ENCODE measurements around the gene FBXO44.

Gene FBXO44

DNA sequence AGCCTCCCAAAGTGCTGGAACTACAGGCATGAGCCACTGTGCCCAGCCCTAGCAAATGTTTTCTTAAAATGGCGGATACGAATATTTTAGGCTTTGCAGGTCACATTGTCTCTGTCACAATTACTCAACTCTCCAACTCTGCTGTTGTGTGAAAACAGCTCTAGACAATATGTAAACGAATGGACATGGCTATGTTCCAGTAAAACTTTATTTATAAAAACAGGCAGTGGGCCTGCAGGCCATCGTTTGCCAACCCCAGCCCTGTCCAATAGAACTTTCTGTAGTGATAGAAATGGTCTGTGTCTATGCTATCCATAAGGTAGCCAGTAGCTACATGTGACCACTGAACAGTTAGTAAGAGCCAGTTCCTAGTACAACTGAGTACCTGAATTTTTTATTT lies 5.1 kb downstream of the FBXO44 start:
- DNase-seq (ENCODE audit: low spot score), result no peak

DNA sequence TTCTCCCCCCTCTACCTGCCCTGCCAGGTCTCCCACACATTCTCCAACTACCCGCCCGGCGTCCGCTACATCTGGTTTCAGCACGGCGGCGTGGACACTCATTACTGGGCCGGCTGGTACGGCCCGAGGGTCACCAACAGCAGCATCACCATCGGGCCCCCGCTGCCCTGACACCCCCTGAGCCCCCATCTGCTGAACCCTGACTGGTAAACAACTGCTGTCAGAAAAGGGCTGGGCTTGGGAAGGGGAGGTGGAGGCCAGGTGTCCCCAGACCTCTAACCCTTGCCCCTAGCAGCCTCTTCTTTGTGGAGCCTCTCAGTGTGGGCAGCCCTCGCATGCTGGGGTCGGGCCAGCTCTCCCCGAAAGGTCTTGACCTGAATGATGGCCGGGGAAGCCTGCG lies 6.4 kb downstream of the FBXO44 start:
- DNase-seq (ENCODE audit: low spot score), result no peak

DNA sequence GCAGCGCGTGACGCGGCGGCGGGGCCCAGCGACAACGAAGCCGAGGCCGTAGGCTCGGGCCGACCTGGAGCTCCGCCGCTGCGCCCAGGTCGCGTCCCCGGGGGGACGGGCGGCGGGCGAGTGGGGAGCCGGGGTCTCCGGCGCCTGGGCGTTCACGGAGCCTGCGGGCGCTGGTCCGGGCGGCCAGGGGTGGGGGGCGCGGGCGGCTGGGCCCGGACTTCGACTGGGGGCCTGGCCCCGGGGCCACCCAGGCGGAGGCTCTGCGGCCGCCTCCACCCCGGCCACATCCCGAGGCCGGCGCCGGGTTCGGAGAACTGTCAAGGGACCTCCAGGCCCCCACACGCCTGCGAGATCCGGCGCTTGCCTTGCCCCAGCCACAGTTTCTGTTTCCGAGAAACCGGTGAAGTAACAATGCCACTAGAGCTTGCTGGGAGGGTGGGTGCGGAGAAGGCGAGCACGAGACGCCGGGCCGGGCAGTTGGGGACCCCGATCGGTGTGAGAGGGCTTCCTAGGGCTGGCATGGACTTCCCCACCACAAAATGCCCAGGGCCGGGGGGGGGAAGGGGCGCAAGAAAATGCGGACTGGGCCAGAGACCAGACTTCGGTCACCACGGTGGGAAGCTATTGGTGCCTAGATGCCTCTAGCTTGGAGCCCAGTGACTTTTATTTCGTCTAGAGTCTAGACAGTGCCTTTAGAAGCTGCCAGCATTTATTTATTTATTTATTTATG lies 9.8 kb downstream of the FBXO44 start:
- peak; percentile 42 for DNase-seq (ENCODE audit: low spot score)

DNA sequence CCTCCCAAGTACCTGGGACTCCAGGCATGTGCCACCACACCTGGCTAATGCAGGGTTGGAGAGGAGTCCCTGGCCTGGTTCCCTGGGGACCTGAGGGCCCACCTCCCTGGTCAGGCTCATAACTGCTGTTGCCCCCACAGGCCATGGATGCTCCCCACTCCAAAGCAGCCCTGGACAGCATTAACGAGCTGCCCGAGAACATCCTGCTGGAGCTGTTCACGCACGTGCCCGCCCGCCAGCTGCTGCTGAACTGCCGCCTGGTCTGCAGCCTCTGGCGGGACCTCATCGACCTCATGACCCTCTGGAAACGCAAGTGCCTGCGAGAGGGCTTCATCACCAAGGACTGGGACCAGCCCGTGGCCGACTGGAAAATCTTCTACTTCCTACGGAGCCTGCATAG lies 13.8 kb downstream of the FBXO44 start:
- no peak for DNase-seq (ENCODE audit: low spot score)

DNA sequence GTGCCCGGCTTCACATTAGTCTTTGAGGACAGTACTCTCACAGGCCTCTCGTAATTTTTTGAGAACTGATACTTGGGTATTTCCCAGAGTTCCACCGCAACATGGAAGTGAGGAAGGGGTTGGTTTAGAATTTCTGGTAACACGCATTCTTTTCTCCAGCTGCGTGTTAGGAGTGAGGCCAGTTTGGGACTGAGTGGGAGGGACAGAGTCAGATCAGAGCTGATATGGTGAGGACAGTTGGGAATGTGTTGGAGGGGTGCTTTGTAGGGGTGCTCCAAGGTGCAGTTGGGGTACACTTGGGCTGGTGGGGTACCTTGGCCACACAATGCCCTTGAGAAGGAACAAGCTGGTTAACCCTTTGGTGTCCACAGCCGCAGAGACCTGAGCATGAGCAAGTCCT lies 16.1 kb downstream of the FBXO44 start:
- DNase-seq (ENCODE audit: low spot score), result no peak

DNA sequence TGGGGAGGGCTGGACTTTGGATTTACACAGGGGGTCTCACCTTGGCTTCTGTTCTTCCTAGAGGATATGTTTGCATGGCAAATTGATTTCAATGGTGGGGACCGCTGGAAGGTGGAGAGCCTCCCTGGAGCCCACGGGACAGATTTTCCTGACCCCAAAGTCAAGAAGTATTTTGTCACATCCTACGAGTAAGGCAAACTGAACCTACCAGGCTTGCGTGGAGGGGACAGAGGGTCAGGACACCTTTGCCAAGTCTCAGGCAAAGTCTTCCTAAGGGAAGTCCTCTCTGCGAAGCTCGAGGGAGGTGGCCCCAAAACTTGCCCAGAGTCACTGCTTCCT lies 16.5 kb downstream of the FBXO44 start:
- no peak for DNase-seq (ENCODE audit: low spot score)

DNA sequence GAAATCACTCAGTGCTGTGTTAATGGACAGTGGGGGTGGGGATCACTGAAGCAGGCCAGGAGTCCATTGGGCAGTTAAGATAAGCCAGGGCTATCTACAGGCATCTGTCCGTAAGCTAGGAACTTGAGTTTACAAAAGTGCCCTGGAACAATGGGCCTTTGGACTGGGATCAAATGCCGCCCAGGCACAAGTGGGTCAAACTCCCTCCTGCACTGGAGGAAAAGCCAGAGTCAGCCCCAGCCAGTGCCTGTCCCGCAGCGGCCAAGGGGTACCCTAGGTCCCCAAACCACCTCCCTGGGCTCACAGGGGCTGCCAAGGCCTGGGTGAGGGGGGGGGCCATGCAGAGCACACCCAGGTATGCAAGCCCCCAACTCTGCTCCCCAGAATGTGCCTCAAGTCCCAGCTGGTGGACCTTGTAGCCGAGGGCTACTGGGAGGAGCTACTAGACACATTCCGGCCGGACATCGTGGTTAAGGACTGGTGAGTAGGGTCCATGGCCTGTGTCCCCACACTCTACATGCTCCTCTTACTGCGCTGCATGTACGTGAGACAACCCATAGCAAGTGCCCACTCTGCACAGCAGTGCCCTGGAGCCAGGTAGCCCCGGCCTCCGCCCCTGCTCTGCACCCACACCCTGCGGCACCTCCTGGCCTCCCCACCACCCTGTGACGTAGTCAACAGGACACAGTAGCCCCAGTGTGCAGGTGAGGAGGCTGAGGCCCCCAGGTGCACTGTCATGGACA lies 17.0 kb downstream of the FBXO44 start:
- no peak for DNase-seq (ENCODE audit: low spot score)

DNA sequence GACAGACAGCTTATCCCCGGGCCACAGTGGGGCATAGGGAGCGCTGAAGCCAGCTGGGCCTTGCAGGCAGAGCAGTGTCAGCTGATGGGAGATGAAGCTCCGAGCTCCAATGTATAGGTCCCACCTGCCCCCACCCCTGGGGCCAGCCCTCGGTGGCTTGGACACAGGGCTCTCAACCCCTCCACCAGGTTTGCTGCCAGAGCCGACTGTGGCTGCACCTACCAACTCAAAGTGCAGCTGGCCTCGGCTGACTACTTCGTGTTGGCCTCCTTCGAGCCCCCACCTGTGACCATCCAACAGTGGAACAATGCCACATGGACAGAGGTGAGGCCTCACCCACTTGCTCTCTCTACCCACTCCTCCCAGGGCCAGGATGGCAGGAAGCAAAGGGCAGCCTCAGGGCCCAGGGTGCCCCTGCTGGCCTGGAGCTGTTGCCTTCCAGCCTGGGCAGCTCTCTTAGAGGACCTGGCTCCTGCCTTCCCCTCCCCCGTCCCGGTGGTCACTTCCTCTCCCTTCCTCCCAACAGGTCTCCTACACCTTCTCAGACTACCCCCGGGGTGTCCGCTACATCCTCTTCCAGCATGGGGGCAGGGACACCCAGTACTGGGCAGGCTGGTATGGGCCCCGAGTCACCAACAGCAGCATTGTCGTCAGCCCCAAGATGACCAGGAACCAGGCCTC lies 18.6 kb downstream of the FBXO44 start:
- no peak for DNase-seq (ENCODE audit: low spot score)

DNA sequence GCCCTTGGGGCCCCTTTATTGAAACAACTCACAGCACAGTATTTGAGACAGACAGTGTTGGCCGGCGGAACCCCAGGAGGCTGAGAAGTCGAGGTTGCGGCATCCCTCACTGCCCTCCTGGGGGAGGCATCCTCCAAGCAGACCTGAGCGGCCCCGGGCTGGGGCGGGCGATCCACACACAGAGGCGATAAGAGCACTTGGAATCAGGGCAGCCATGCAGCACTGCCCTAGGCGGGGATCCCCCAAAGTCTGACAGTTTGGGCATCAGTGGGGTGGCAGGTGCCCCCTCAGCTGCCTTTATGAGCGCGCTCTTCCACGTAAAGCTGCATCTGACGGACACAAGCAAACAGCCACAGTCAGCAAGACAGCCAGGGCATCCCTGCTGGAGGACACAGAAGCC lies 19.8 kb downstream of the FBXO44 start:
- DNase-seq (ENCODE audit: low spot score), result no peak

DNA sequence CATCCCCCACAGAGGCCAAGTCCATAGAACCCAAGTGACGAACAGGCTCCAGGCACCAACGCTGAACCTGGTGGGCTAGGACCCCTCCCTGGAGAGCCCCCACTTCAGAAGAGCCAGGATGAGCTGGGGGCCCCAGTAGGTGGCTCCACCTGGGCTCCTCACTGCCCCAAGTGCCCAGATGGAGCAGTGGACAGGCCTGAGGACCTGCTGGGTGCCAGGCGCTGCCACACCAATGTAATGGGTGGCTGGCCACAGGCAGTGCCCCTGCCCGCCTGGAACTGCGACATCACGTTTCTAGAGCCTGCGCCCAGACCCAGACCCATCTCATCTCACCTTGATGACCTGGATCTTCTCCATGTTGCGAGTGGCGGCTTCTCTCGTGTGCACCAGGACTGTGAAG lies 20.6 kb downstream of the FBXO44 start:
- no peak for DNase-seq (ENCODE audit: low spot score)

DNA sequence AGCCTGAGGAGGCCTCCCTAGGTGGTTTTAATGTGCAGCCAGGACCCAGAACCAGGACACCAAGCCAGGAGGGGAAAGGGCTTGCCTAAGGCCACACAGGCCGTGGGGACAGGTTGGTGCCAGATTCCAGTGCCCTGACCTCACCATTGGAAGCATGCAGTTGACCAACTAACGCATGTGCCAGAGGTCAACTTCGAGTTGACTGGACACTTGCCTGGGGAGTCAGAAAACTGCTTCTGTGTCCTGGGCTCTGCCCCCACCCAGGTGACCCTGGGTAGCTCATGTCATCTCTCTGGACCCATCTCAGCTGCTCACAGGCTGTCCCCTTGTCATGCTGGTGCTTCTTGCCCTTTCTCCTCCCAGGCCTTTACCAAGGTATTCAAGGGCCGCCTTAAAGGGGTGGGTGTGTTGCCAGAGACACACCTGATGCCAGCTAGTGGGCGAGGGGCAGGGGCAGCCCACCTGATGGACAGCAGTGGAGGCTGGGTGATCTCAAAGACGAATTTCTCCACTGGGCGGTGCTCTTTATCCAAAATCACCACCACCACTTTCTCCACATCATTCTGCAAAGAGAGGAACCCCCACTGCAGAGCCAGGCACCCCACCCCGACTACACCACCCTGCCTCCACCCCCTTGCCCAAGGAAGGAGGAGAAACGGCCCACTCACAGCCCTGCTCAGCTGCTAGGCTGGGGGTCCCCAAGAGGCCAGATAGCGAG lies 21.9 kb downstream of the FBXO44 start:
- no peak for DNase-seq (ENCODE audit: low spot score)

DNA sequence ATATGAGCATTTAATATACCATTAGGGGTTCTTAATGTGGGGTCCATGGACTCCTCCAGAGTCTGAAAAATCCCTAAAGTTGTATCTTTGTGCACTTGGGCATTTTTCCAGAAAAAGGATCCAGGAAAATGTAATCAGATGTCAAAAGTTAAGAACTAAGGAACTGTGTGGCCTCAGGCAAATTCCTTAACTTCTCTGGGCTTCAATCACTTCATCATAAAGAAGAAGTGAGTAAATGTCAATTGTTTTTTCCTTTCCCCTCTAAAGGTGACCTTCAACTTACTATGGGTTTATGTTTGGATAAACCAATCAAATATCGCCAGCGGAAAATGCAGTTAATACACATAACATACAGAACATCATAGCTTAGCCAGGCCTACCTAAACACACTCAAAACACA lies 23.8 kb downstream of the FBXO44 start:
- DNase-seq (ENCODE audit: low spot score), result no peak

DNA sequence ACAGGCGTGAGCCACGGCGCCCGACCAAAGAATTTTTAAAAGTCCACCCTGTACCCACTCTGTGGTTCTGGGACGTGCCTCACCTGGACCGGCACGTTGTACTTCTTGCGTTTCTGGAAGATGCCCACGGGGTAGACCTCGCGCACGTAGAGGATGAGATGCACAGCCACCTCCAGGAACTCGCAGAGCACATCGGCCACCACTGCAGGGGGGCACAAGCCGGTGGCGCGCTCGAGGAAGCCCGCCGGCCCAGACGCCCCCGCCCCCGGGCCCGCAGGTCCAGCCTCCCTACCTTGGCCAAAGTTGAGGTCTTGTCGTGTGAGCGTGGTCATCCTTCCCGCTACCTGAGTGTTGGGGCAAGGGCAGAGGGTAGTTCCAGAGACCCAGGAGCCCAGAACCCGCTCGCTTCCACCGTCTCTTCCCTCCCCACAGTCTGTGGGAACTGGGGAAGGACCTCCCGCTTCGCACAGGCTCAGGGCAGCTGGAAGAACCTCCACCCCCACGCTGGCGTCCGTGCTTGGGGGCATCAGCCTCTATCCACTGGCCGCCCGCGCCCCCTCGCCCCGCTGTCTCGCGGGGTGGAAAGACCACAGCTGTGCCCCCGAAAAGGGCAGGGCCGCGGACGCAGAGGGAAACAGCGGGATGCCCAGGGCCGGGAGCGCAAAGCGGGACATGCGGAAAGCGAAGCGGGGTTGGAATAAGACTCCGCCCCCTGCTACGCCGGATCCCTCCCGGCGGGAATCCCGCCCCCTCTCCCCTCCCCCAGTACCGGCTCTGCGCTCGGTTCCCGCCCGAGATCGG lies 25.8 kb downstream of the FBXO44 start:
- peak; percentile 39 for DNase-seq (ENCODE audit: low spot score)

DNA sequence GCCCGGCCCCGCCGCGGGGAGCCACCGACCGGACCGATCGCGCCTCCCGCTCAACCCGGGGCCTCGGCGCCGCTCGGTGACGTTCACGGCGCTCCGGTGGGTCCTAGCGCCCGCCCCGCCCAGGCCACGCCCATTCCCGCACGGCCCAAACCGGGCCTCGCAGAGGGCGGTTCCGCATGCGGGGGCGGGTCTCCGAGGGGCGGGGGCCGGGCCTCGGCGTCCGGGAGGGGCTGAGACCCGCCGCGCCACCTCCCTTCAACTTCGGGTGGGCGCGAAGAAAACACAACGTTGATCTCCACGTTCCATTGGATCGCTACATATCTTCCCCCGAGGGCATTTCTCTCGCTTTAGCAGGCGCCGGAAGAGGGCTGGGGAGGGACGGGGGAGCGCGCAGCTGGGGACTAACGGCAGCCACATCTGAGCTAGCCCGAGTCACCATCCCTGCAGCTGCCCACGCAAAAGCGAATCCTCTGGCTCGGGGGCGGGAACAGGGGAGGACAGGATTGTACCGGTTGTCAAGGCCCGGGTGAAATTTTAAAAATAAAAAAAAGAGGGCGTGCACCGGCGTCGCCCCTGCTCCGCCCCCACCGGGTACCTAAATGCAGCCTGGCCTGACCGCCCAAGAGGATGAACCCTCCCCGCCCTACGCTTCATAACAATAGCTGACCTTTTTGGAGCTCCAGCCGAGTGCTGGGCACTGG lies 26.5 kb downstream of the FBXO44 start, which contains the start of gene MAD2L2:
Gene MAD2L2, minus strand, starts transcription at position 78 of the 701 bp plus-strand sequence. CDS start 547 bp downstream, outside the sequence.
- DNase-seq (ENCODE audit: low spot score), result peak; percentile 80

DNA sequence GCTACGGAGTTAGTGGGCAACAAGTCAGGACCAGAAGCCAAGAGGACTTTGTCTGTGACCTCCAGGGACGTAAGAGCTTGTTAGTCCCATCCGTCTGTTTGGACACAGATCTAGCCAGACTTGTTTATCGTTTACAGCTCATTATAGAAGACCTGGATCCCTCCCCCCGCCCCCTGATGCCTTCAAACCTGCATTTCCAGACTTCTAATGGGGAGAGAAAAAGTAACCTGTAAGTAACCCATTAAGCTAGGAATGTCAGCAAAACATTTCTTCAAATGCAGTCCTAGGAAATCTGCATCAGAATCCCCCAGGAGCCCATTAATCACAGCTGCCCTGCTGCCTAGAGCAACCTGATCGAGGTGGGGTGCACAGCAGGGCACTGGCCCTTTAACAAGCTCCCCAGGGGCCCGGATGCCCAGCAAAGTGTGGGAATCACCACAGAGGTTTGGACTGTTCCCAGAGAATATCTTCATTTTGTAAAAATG lies 27.7 kb downstream of the FBXO44 start:
- no peak for DNase-seq (ENCODE audit: low spot score)

DNA sequence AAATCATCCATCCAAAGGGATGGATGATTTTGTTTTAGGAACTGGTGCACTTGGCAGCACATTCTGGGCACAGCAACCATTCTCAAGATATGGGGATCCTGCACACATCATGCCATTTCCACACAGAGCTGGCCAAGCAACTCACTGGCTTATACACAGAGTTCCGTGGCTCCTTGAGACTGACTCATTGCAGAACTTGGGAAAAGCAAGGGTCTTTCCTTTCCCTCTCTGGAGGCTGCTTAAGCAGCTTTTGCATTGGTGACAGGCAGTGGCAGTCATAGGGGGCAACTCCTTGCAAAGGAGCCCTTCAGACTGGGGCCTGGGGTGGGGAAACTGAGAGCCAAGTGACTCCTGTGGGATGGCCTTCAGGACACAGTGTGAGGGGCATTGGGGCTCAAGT lies 28.1 kb downstream of the FBXO44 start:
- no peak for DNase-seq (ENCODE audit: low spot score)

DNA sequence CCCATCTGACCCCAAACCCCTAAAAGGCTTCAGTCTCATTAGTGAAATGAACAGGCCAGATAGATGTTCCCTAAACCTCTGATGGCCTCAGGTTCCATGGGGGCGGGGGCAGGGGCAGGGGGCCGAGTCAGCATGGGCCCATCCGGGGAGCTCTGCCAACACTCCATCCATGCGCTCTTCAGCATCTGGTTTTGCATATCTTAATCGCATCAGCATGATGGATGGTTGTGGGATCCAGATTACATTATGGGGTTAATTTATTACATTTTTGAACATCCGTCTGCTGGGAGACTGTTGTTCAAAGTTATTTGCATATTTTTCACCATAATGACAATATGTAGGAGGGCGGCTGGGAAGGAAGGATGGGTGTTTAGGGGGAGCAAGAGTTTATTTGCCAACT lies 29.4 kb downstream of the FBXO44 start:
- no peak for DNase-seq (ENCODE audit: low spot score)

DNA sequence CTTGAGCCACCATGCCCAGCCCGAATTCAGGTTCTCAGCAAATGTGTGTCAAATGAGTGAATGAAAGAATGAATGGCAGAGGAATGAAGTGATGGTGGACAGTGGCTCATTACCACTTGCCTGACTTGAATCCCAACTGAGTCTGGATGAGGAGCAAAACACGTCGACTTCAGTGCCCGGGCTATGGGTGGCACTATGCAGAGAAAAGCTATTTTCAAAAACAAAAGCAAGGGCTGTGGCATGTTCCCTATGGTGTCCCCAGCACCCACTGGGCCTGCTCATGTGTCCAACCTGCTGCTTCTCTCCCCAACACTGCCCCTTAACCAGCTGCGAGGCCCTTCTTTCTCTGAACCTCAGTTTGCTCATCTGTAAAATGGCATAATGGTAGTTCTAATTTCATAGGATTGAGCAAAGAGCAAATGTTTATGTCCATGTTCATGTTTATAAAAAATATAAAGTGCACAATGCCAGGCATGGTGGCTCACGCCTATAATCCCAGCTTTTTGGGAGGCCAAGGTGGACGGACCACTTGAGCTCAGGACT lies 30.6 kb downstream of the FBXO44 start:
- no peak for DNase-seq (ENCODE audit: low spot score)

DNA sequence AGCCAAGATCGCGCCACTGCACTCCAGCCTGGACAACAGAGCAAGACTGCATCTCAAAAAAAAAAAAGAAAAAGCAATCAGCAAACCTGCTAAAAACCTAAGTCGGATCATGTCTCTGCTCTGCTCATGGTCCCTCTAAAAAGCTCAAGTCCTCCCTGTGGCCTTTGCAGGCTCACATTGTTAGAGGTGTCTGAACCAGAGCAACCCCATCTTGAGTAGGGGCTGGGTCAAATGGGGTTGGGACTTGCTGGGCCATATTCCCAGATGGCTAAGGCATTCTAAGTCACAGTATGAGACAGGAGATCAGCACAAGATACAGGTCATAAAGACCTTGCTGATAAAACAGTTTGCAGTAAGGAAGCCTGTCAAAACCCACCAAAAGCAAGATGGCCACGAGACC lies 33.8 kb downstream of the FBXO44 start:
- no peak for DNase-seq (ENCODE audit: low spot score)

Measured in cerebellar cortex (tissue), 1 donor.